H1 (cell line): ENCODE data around the gene CCDC107.

ENCODE experiments used
- CBX5 ChIP-seq: fragments of 300-800, 300-1000 bp; sonication (generic); IDR thresholded peaks from 2 replicates; pipeline ENCODE4 v1.7.1; 2016; ENCODE audit warnings: antibody characterized with exemption, low read length, low read depth
- CTCF ChIP-seq, 3 experiments: IDR thresholded peaks; 1 replicate in 2 of 3; 2 replicates in 1 of 3; pipeline versions ENCODE4 v1.5.1 to v1.6.1; 2011; ENCODE audit warnings: low read length in 3 of 3, mild to moderate bottlenecking in 3 of 3, inconsistent platforms in 2 of 3, low read depth in 1 of 3, moderate library complexity in 1 of 3; ENCODE audit not compliant: insufficient read depth in 1 of 3; ENCODE audit errors: control extremely low read depth in 1 of 3
- EZH2 ChIP-seq: fragments of 200-600 bp; sonication (generic); IDR thresholded peaks from 2 replicates; pipeline ENCODE4 v1.7.1; 2012; ENCODE audit warnings: low read depth, mild to moderate bottlenecking, moderate library complexity, low read length, inconsistent platforms; ENCODE audit not compliant: severe bottlenecking
- JUN ChIP-seq: IDR thresholded peaks from 2 replicates; pipeline ENCODE4 v1.6.1; 2011; ENCODE audit warnings: low read depth, mild to moderate bottlenecking, improper control_type of control experiment, low read length
- MAX ChIP-seq: IDR thresholded peaks from 2 replicates; pipeline ENCODE4 v1.6.1; 2012; ENCODE audit warnings: inconsistent platforms
- NRF1 ChIP-seq: IDR thresholded peaks from 2 replicates; pipeline ENCODE4 v1.6.1; 2011; ENCODE audit warnings: mild to moderate bottlenecking, low read depth, low read length, improper control_type of control experiment
- POLR2AphosphoS5 ChIP-seq: IDR thresholded peaks from 2 replicates; pipeline ENCODE4 v1.6.1; 2011; ENCODE audit warnings: low read depth, low read length

- TF ChIP-seq MAX = no peak
- no peak for TF ChIP-seq CBX5
- no peak for TF ChIP-seq POLR2AphosphoS5
- TF ChIP-seq JUN = no peak
- TF ChIP-seq CTCF (IDR thresholded peaks at IDR 0.05; ENCODE audit: control extremely low read depth in 1 of 3, insufficient read depth in 1 of 3, low read depth in 1 of 3, low read length in 3 of 3) = no peak
- TF ChIP-seq NRF1 = no peak
- no peak for TF ChIP-seq EZH2
Observed at GRCh38 chr9:35674025-35674361, 15.9 kb downstream of the CCDC107 start.
